CD4-positive, alpha-beta T cell treated with Interleukin-15 for 4 hours (primary cell): ENCODE data around the gene SIGLEC9.
A peak's percentile ranks its signal among the peaks of the same experiment; 100 is the strongest.

Experiments
- DNase-seq: peaks from one replicate; pipeline ENCODE4 v3.0.0-alpha.2; 2020; ENCODE audit warnings: low spot score

SIGLEC9 gene

DNA sequence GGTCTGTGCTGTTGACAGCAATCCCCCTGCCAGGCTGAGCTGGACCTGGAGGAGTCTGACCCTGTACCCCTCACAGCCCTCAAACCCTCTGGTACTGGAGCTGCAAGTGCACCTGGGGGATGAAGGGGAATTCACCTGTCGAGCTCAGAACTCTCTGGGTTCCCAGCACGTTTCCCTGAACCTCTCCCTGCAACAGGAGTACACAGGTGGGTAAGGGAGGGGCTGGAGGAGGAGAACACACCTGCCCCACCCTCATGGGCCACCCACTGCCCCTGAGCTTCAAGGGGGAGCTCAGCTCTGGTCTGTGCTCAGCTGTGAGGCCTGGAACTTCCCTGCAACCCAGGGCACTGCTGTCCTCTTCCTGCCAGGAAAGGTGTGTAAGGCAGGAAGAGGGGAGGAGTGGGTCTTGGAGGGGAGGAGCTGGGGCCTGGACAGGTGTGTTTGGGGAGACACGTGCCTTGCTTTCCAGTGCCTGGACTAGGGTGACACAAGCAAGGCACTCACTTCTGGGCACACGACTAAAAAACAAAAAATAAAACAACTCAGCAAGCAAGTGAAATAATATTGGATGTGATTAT lies 21.3 kb downstream of the SIGLEC9 start:
- no peak for DNase-seq

DNA sequence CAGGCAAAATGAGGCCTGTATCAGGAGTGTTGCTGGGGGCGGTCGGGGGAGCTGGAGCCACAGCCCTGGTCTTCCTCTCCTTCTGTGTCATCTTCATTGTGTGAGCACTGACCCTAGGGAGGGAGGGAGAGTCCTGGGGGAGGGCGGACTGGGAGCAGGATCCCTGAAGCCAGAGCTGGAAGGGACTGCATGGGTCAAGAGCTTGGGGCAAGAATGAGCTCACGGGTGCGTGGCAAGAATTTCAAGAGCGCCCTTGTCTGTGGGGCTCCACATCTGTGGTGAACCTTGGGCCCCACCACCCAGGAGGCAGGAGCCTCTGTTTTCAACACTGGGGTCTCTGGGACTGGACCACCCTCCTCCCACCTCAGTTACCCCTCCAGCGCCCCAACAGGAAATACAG lies 22.0 kb downstream of the SIGLEC9 start:
- DNase-seq = no peak

DNA sequence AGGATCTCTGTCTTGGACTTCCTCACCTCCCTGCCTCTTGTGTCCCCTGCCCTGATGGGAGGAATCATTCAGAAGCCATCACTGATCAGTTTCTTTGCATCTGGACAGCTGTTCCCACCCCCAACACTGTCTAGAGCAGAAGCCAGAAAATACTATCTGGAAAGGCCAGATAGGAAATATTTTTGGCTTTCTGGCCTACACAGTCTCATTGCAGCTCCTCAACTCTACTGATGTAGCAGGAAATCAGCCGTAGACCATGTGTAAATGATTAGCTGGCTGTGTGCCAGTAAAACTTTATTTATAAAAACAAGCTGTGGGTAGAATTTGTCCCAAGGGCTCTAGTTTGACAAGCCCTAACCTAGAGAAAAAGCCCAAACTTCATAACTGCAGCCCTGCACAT lies 23.0 kb downstream of the SIGLEC9 start:
- no peak for DNase-seq

DNA sequence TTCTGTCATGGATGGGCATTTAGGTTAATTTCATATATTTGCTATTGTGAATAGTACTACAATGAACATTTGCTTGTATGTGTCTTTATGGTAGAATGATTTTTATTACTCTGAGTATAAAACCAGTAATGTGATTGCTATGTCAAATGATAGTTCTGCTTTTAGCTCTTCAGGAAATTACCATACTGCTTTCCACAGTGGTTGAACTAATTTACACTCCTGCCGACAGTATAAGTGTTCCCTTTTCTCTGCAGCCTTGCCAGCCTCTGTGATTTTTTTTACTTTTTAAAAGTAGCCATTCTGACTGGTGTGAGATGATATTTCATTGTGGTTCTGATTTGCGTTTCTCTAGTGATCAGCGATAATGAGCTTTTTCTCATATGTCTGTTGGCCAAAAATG lies 23.9 kb downstream of the SIGLEC9 start:
- no peak for DNase-seq

DNA sequence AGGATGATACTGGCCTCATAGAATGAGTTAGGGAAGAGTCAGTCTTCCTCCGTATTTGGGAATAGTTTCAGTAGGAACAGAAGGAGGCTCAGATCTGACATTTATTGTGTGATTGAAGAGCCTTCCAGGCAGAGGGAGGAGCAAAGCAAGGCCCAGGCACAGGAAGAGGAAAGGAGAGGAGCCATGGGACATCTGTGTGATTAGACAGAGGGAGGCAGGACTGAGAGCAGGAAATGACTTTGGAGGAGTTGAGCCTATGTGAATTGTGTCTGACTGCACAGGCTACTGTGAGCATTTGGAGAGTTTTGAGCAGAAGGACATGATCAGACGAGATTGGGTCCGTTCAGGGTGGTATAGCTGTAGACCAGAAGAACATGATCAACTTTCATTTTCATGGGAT lies 25.9 kb downstream of the SIGLEC9 start:
- no peak for DNase-seq

DNA sequence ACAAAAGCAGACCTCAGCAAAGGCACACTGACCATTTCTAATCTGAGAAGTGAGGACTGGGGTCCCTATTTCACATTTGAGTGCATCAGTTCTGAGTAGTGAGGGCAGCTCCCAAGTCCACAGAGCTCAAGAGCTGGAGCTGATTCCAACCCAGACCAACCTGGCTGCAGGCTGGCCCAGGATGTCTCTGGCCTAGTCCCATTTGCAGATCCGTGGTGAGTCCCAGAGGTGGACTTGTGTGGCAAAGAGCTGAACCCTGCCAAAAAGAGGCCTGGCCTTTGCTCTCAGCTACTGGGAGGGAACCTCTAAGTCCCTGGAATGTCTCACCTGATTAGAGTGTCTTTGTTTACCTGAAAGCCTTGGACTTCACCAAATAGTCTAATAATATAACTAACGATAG lies 32.0 kb downstream of the SIGLEC9 start:
- no peak for DNase-seq

DNA sequence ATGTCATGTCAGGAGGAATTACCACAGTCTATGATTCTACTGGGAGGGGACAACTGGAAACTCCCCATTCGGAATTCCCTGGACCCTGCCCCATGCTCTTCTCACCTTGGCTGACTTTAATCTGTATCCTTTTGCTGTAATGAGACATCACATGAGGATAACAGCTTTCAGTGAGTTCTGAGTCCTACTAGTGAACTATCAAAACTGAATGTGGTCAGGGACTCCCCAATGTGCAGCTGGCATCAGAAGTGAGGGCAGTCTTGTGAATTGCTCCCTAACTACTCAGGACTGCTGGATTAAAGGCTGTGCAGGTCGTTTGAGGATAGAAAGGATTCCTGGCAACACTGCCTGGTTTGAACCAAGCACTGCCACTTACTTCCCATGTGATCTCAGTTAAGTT lies 32.6 kb downstream of the SIGLEC9 start:
- no peak for DNase-seq

DNA sequence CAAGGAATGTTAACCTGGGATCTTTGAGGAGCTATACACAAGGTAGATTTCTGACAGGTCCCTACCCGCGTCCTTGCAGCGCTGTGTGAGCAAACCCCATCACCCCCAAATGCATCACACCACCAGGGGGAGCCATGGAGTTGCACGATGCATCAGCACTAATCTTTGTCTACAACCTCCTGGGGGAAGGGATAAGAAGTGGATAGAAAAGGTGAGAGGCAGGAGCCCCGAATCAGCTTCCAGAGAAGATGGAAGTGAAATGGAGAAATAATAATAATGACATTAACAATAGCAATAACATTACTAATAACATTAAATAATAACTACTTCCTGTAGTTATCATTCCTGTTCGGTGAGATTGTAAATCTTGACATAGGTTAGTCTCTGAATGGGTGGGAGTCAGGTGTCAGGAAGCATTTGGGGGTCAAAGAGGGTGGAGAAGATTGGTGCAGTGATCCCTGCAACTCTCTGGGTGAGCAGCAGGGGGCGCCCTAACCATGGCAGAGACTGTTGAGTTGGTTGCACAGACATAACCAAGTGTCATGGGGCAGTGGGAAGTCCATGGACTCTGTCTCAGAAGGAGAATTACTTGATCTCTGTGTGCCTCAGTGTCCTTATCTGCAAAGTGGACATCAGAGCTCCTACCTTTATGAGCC lies 33.9 kb downstream of the SIGLEC9 start:
- DNase-seq = peak; percentile 68

DNA sequence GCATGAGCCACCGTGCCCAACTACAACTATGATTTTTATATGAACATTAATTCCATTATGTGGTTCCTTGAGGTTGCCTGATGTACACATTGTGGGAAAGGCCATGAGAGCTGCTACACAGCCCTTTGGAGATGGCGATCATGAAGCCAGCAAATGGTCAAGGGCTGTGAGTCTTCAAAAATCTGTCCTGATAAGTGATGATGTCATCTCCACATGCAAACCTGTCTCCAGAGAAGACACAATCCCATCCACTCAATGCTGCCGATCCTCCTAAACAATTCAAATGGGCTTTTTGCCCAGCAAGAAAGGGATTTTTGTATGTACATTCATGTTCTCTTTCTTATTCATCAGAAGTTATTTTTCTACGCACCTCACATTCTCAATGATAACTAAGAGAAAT lies 35.0 kb downstream of the SIGLEC9 start:
- DNase-seq = no peak

DNA sequence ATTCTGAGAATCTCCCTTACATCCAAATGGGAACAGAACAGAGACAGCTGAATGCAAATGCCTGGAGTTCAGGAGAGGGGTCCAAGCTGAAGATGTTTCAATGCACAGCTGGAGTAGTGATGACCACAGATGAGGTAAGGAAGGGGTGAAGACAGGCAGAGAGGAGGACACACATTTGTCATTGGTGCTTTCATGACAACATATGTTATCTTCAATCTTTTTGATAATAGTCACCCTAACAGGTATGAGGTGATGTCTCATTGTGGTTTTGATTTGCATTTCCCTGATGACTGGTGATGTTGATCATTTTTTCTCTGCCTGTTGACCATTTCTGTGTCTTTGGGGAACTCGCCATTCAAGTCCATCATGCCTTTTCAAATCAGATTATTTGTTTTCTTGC lies 36.6 kb downstream of the SIGLEC9 start:
- no peak for DNase-seq

DNA sequence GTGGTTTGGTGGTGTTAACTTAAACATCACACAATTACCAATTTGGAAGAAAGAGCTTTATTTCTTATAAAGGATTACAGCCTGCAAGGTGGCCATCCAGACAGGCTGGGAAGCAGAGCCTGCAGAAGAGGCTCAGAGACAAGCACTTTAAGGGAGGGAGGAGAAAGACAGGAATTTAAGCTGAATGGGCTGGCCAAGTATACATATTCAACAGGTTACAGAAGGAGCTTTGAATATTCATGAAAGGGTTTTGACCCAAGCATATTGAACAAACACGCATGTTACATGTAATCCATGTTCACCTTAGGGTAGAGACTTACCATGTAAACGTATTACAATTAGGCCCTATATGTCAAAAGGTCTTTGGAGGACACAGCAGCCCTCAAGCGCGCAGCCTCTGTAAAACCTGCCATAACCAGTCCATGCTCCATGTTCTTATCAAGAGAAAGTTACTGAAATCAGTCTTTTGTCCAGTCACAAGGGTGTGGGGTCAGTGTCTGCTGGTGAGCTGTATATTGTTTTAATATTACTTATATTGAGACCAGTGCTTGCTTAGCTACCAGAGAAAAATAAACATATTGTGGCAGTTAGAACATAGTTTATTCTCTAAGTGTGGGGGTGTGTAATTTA lies 37.3 kb downstream of the SIGLEC9 start:
- no peak for DNase-seq

DNA sequence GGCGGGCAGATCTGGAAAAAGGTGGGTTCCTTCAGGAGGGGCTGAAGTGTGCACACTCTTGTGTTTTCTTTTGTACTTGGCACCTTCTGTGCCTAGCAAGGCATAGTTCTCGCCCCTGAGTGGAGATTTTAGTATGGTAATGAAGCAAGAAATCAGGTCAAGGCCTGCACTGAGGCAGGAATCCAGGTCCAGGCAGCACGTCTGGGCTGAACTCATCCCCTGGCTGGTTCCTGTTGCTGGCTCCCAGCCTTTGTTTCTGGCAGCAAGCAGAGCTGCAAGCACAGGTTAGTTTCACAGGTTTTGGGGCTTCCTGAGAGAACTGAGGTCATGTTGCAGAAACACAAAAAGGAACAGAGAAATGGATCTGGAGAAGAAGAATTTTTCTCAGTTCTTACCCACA lies 38.6 kb downstream of the SIGLEC9 start:
- DNase-seq = no peak

DNA sequence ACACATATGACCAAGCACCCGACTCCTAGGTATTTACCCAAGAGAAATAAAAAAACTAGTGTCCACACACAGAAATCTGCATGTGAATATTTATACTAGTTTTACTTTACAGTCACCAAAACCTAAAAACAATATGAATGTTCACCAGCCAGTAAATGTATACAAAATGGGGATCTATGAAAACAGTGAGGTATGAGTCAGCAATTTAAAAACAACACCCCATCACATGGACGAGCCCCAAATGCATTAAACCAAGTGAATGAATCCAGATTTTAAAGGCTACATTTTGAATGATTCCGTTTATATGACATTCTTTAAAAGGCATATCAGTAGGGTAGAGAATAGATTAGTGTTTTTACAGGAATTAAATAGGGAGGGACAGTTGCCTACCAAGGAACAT lies 39.5 kb downstream of the SIGLEC9 start:
- DNase-seq = no peak

DNA sequence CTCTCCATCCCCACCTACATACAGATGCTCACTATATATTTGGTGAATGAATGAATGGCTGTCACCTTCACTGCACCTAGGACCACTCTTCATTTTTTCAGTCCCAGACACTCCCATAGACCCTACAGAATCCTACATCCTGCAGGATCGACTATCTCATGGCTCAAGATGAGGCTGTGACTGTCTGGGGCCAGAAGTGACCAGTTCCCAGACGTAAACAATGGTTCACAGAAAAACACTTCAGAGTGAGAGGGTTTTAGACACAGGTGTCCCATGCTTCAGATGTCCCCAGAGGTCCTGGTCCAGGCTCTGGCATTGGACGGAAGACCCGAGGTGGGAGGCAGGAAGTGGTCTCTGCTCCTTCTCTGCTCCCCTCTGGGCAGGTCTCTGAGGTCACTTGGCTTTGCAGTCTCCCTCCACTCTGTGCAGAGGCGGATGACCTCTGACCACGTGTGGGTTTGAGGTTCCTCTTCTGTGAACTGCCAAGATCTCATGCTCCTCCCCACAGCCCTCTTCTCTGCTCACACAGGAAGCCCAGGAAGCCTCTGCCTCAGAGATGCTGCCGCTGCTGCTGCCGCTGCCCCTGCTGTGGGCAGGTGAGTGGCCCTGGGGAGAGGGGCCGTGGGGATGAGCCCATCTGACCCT lies 42.3 kb downstream of the SIGLEC9 start:
- DNase-seq = peak; percentile 23

DNA sequence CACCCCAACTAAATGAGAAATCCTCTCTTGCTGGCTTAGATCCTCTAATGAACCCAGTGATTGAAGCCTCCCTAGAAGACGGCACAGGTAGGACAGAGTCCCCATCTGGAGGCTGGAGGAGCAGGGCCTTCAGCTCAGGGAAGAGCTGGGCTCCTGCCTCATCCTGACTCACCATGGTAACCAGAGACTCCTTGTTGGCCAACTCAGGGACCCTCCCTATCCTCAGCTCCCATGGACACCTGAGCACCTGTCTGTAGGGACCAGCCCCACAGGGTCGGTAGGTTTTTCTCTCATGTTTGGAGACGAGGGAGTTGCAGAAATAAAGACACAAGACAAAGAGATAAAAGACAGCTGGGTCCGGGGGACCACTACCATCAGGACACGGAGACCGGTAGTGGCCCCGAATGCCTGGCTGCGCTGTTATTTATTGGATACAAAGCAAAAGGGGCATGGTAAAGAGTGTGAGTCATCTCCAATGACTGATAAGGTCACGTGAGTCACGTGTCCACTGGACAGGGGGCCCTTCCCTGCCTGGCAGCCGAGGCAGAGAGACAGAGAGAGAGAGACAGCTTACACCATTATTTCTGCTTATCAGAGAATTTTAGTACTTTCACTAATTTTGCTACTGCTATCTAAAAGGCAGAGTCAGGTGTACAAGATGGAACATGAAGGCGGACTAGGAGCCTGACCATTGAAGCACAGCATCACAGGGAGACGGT lies 44.0 kb downstream of the SIGLEC9 start:
- no peak for DNase-seq

DNA sequence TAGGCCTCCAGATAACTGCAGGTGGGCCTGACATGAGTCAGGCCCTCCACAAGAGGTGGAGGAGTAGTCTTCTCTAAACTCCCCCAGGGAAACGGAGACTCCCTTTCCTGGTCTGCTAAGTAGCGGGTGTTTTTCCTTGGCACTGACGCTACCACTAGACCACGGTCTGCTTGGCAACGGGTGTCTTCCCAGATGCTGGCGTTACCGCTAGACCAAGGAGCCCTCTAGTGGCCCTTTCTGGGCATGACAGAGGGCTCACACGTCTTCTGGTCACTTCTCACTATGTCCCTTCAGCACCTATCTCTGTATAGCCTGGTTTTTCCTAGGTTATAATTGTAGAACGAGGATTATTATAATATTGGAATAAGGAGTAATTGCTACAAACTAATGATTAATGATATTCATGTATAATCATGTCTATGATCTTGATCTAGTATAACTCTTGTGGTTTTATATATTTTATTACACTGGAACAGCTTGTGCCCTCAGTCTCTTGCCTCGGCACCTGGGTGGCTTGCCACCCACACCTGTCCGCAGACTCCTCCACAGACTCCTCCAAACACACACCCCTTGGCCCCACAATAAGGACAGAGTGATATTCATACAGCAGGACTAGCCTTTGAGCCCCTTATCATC lies 44.7 kb downstream of the SIGLEC9 start:
- peak; percentile 66 for DNase-seq

DNA sequence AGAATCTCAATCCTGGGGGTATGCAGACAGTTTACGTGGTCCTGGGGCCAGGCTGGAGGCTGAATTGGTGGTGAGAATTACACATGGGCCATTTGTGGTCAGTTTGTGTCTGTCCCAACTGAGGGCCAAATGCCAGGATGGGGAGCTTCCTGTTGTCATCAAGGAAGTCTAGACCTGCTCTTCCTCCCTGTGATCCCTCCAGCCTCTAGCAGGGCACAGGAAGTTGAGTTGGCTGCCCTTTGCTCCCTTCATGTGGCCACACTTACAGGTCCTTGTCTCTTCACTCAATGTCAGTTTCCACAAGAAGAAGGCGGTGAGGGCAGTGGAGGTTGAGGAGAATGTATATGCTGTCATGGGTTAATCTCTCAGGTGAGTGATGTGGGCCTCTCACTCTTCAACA lies 47.5 kb downstream of the SIGLEC9 start:
- DNase-seq = no peak

DNA sequence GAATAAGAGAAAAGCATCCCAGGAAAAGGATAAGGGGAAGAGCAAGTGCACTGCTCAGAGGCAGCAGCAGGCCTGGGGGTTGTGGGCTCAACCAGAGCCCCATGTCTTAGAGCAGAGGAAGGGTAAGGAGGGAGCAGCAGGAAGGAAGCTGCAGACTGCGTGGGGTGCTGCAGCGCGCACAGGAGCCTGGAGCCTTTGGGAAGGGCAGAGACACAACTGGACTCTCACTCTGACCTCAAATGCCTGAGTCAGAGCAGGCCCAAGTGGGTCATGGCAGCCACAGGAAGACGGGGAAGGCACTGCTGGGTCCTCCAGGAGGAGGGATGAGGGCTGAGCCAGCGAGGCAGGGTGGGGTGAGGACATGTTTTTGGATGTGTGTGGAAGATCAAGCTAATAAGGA lies 49.0 kb downstream of the SIGLEC9 start:
- no peak for DNase-seq

DNA sequence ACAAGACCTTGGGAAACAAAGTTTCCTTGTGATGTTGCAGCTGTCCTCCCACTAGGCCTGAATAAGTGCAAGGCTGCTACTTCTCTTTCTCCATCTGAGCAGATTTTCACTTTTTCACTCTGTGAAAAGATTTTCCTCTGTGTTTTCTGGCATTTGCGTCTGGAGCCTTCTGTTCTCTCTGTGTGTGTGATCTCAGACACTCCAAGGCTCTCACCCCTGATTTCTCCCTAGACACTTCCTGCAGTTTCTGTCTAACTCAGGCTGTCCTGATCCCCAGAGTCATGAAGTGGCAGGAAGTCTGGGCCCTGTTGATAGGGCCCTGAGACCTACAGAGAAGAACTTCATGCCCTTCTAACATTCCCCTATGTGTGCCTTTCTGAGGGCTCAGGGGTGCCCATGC lies 54.5 kb downstream of the SIGLEC9 start:
- no peak for DNase-seq
